Measurements from ENCODE around the gene EPHB1. TPM values are rescaled to one million over a fixed set of nuclear protein-coding genes. Genes with fewer than 3 reads are reported as not detected.

Gene EPHB1
- total and polyA plus RNA-seq, 2 experiments from 2014 or later: 0.43 to 0.81 TPM

DNA sequence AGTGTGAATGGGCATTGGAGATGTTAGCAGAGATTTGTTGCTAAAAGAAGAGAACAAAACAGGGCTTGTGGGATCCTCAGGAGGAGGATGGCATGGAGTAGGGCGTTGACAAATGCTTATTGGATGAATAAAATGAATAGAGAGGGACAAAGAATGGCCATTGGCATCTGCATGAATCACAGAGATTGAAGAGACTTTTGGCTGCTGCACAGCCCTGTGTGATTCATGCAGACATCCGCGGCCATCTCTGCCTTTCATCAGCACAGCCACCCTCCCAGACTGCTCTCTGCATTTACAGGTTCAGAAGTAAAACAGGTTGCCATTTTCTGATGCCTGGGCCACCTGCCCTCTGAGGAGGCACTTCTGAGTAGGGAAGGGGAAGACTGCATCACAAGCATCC, 397.9 kb downstream of the EPHB1 start:
- Histone ChIP-seq H2AFZ (no peak overlapping the region; the same call in 1 of the 2 replicates), H4K20me1 (ENCODE audit: insufficient read depth) (no peaks in the 10 kb centered on the region), H3K27ac (no peak overlapping the region), H3K4me1 (ENCODE audit: insufficient read depth) (0 out of 2 replicates have a peak, but pooled peaks cover 3% of the 10 kb centered on the region), H3F3A (ENCODE audit: insufficient read depth) (no peaks in the 10 kb centered on the region), H3K27me3 (replicated peaks; ENCODE audit: insufficient read depth) (no peaks in the 10 kb centered on the region), H3K36me3 (ENCODE audit: low read depth) (no peaks in the 10 kb centered on the region), H3K79me2 (ENCODE audit: insufficient read depth) (no peaks in the 10 kb centered on the region), H3K9me3 (ENCODE audit: low read depth) (no peaks in the 10 kb centered on the region), H3K4me3 (no peak overlapping the region), H3K9me2 (ENCODE audit: insufficient read depth) (0 out of 2 replicates have a peak, but pooled peaks cover 3% of the 10 kb centered on the region), H3K4me2 (ENCODE audit: unreplicated experiment) (no peak overlapping the region), H3K9ac (no peak overlapping the region)
- in situ Hi-C loops (cut with MboI): no loop called here
- no peak for TF ChIP-seq EZH2phosphoT487 (IDR thresholded peaks at IDR 0.05; ENCODE audit: insufficient read depth, low read depth)
- TF ChIP-seq EZH2 (IDR thresholded peaks at IDR 0.05; ENCODE audit: insufficient read depth, poor library complexity, severe bottlenecking): no peak
- DNase-seq: peak; percentile 79
- WGBS, 2 experiments (ENCODE audit: low coverage in 1 of 2, low lambda C conversion rate in 2 of 2, missing lambda C conversion rate in 2 of 2): 10 to 12% methylated on average over 3 of the region's 3 CpGs

DNA sequence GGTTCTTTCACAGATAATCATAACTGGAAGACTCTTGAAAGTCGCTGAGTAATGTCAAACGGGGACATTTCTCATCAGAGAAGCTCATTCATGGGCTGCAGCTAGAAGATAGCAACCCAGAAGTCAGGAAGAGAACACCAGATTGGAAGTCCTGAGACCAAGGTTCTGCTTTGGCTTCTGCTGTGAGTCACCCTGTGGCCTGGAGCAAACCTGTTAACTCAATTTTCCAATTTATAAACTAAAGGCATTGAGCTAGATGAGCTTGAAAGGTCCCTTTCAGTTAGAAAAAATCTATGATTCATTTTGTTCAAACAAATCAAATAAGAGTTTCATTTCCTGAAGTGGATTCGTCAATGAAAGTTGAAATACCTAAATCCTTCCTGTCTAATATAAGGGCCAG, 402.2 kb downstream of the EPHB1 start:
- Histone ChIP-seq H3K79me2 (ENCODE audit: insufficient read depth) (no peaks in the 10 kb centered on the region), H2AFZ (no peak overlapping the region), H3K36me3 (ENCODE audit: low read depth) (no peaks in the 10 kb centered on the region), H3F3A (ENCODE audit: insufficient read depth) (no peaks in the 10 kb centered on the region), H3K9me2 (ENCODE audit: insufficient read depth) (0 out of 2 replicates have a peak, but pooled peaks cover 2% of the 10 kb centered on the region), H3K4me3 (no peak overlapping the region), H3K27ac (no peak overlapping the region), H3K4me2 (ENCODE audit: unreplicated experiment) (no peak overlapping the region), H3K4me1 (ENCODE audit: insufficient read depth) (0 out of 2 replicates have a peak, but pooled peaks cover 3% of the 10 kb centered on the region), H3K9me3 (ENCODE audit: low read depth) (no peaks in the 10 kb centered on the region), H3K9ac (no peak overlapping the region), H3K27me3 (replicated peaks; ENCODE audit: insufficient read depth) (no peaks in the 10 kb centered on the region), H4K20me1 (ENCODE audit: insufficient read depth) (no peaks in the 10 kb centered on the region)
- in situ Hi-C loops (cut with MboI): no loop called here
- WGBS, 2 experiments (ENCODE audit: low coverage in 1 of 2, low lambda C conversion rate in 2 of 2, missing lambda C conversion rate in 2 of 2): 86 to 91% methylated on average over 3 of the region's 3 CpGs
- TF ChIP-seq EZH2phosphoT487 (IDR thresholded peaks at IDR 0.05; ENCODE audit: insufficient read depth, low read depth) (no peak), EZH2 (IDR thresholded peaks at IDR 0.05; ENCODE audit: insufficient read depth, poor library complexity, severe bottlenecking) (no peak)
- DNase-seq: no peak

DNA sequence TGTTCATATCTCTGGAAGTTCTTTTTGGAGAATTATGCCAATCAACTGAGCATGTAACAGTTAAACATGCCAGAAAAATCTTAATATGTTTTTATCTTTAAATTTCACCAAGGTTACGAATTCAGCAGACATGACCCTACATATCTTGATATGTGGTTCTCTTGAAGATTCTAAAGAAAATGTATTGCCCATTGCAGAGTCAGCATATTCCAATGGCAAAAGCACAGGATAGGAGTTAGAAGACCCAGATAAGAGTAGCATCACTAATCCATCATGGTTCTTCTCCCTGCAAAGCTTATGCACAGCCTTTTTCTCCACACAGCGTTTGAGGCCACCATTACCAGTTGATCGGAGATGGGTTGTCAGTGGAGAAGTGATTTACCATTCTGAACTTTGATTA, 402.8 kb downstream of the EPHB1 start:
- Histone ChIP-seq H2AFZ (no peak overlapping the region), H3K4me1 (ENCODE audit: insufficient read depth) (0 out of 2 replicates have a peak, but pooled peaks cover 3% of the 10 kb centered on the region), H3K9ac (no peak overlapping the region), H3K36me3 (ENCODE audit: low read depth) (no peaks in the 10 kb centered on the region), H3K9me3 (ENCODE audit: low read depth) (no peaks in the 10 kb centered on the region), H3F3A (ENCODE audit: insufficient read depth) (no peaks in the 10 kb centered on the region), H3K27me3 (replicated peaks; ENCODE audit: insufficient read depth) (no peaks in the 10 kb centered on the region), H3K9me2 (ENCODE audit: insufficient read depth) (no peaks in the 10 kb centered on the region), H3K4me3 (no peak overlapping the region), H3K27ac (no peak overlapping the region), H3K79me2 (ENCODE audit: insufficient read depth) (no peaks in the 10 kb centered on the region), H3K4me2 (ENCODE audit: unreplicated experiment) (no peak overlapping the region), H4K20me1 (ENCODE audit: insufficient read depth) (no peaks in the 10 kb centered on the region)
- no peak for DNase-seq
- 89 to 95% methylated on average over 3 of the region's 3 CpGs for WGBS, 2 experiments (ENCODE audit: low coverage in 1 of 2, low lambda C conversion rate in 2 of 2, missing lambda C conversion rate in 2 of 2)
- TF ChIP-seq EZH2 (IDR thresholded peaks at IDR 0.05; ENCODE audit: insufficient read depth, poor library complexity, severe bottlenecking) (no peak), EZH2phosphoT487 (IDR thresholded peaks at IDR 0.05; ENCODE audit: insufficient read depth, low read depth) (no peak)
- in situ Hi-C loops (cut with MboI): no loop called here

DNA sequence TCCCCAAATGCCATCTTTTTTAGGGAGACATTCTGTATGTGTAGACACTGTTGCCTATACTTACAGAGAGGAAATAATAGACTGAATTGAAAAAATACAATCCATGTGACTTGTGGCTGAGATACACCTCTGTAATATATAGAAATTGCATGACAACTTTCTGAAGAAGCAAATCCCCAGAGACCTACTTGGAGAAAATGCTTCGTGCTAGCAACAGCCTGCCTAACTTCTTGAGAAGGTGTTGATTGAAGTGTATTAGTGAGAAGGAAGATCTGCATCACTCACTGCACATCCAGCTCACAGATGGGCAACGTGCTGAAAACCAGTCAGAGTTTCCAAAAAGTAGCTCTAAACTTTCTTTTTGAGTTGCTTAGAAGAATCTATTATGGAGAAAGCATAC, 404.1 kb downstream of the EPHB1 start:
- no peaks in the 10 kb centered on the region for H3F3A ChIP-seq (ENCODE audit: insufficient read depth)
- in situ Hi-C loops (cut with MboI): no loop called here

DNA sequence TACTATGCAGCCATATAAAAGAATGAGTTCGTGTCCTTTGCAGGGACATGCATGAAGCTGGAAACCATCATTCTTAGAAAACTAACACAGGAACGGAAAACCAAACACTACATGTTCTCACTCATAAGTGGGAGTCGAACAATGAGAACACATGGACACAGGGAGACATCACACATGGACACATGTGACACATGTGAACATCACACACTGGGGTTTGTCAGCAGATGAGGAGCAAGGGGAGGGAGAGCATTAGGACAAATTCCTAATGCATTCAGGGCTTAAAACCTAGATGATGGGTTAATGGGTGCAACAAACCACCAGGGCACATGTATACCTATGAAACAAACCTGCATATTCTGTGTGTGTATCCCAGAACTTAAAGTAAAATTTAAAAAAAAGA, 408.0 kb downstream of the EPHB1 start:
- H3K79me2 ChIP-seq (ENCODE audit: insufficient read depth): no peaks in the 10 kb centered on the region

More for the DNA sequence above, 404.1 kb downstream of the EPHB1 start:
- Histone ChIP-seq H3K4me2 (ENCODE audit: unreplicated experiment) (no peak overlapping the region), H3K27me3 (replicated peaks; ENCODE audit: insufficient read depth) (no peaks in the 10 kb centered on the region), H3K27ac (no peak overlapping the region), H4K20me1 (ENCODE audit: insufficient read depth) (no peaks in the 10 kb centered on the region), H3K36me3 (ENCODE audit: low read depth) (no peaks in the 10 kb centered on the region), H2AFZ (no peak overlapping the region), H3K79me2 (ENCODE audit: insufficient read depth) (no peaks in the 10 kb centered on the region), H3K4me1 (ENCODE audit: insufficient read depth) (no peaks in the 10 kb centered on the region), H3K9me3 (ENCODE audit: low read depth) (no peaks in the 10 kb centered on the region), H3K4me3 (no peak overlapping the region), H3K9ac (no peak overlapping the region), H3K9me2 (ENCODE audit: insufficient read depth) (no peaks in the 10 kb centered on the region)
- no peak for DNase-seq
- TF ChIP-seq EZH2phosphoT487 (IDR thresholded peaks at IDR 0.05; ENCODE audit: insufficient read depth, low read depth) (no peak), EZH2 (IDR thresholded peaks at IDR 0.05; ENCODE audit: insufficient read depth, poor library complexity, severe bottlenecking) (no peak)
- 9 to 12% methylated on average over 2 of the region's 2 CpGs for WGBS, 2 experiments (ENCODE audit: low coverage in 1 of 2, low lambda C conversion rate in 2 of 2, missing lambda C conversion rate in 2 of 2)

More for the DNA sequence above, 408.0 kb downstream of the EPHB1 start:
- Histone ChIP-seq H3K27me3 (replicated peaks; ENCODE audit: insufficient read depth) (no peaks in the 10 kb centered on the region), H3K36me3 (ENCODE audit: low read depth) (no peaks in the 10 kb centered on the region), H3K9me2 (ENCODE audit: insufficient read depth) (no peaks in the 10 kb centered on the region), H3K4me2 (ENCODE audit: unreplicated experiment) (no peak overlapping the region), H2AFZ (no peak overlapping the region), H3K4me1 (ENCODE audit: insufficient read depth) (no peaks in the 10 kb centered on the region), H3K9ac (no peak overlapping the region), H3K27ac (no peak overlapping the region), H3K4me3 (no peak overlapping the region), H3K9me3 (ENCODE audit: low read depth) (no peaks in the 10 kb centered on the region), H3F3A (ENCODE audit: insufficient read depth) (no peaks in the 10 kb centered on the region), H4K20me1 (ENCODE audit: insufficient read depth) (no peaks in the 10 kb centered on the region)
- DNase-seq: no peak
- WGBS, 2 experiments (ENCODE audit: low coverage in 1 of 2, low lambda C conversion rate in 2 of 2, missing lambda C conversion rate in 2 of 2): 85 to 87% methylated on average over 3 of the region's 3 CpGs
- in situ Hi-C loops (cut with MboI): no loop called here
- TF ChIP-seq EZH2phosphoT487 (IDR thresholded peaks at IDR 0.05; ENCODE audit: insufficient read depth, low read depth) (no peak), EZH2 (IDR thresholded peaks at IDR 0.05; ENCODE audit: insufficient read depth, poor library complexity, severe bottlenecking) (no peak)
